ENCODE data around the gene SPHKAP.

SPHKAP gene

GRCh38 chr2:228064796-228065315 lies 116.6 kb downstream of the SPHKAP start:
- no peak for TF ChIP-seq SIN3A (IDR thresholded peaks at IDR 0.05; ENCODE audit: borderline replicate concordance, insufficient read depth, low read length)
- no peak for TF ChIP-seq POLR2AphosphoS5 (IDR thresholded peaks at IDR 0.05; ENCODE audit: low read depth, low read length)
- TF ChIP-seq TAF1 (IDR thresholded peaks at IDR 0.05; ENCODE audit: borderline replicate concordance, insufficient read depth, low read length), result no peak
- no peak for TF ChIP-seq FOXP2 (optimal IDR thresholded peaks at IDR 0.05; ENCODE audit: borderline replicate concordance, extremely low read depth, extremely low read length, insufficient read depth)
- TF ChIP-seq REST (IDR thresholded peaks at IDR 0.05; ENCODE audit: insufficient read depth in 1 of 2, low read depth in 2 of 2, low read length in 2 of 2), result no peak

GRCh38 chr2:228064024-228064423 lies 117.5 kb downstream of the SPHKAP start:
- TF ChIP-seq POLR2AphosphoS5 (IDR thresholded peaks at IDR 0.05; ENCODE audit: low read depth, low read length) (no peak), FOXP2 (optimal IDR thresholded peaks at IDR 0.05; ENCODE audit: borderline replicate concordance, extremely low read depth, extremely low read length, insufficient read depth) (no peak)

GRCh38 chr2:228063558-228063957 lies 117.9 kb downstream of the SPHKAP start:
- no peak for TF ChIP-seq REST (IDR thresholded peaks at IDR 0.05; ENCODE audit: insufficient read depth in 1 of 2, low read depth in 2 of 2, low read length in 2 of 2)
- TF ChIP-seq FOXP2 (optimal IDR thresholded peaks at IDR 0.05; ENCODE audit: borderline replicate concordance, extremely low read depth, extremely low read length, insufficient read depth), result no peak
- no peak for TF ChIP-seq SIN3A (IDR thresholded peaks at IDR 0.05; ENCODE audit: borderline replicate concordance, insufficient read depth, low read length)
- TF ChIP-seq TAF1 (IDR thresholded peaks at IDR 0.05; ENCODE audit: borderline replicate concordance, insufficient read depth, low read length), result no peak
- no peak for TF ChIP-seq POLR2AphosphoS5 (IDR thresholded peaks at IDR 0.05; ENCODE audit: low read depth, low read length)

- no peak for TF ChIP-seq FOXP2 (optimal IDR thresholded peaks at IDR 0.05; ENCODE audit: borderline replicate concordance, extremely low read depth, extremely low read length, insufficient read depth)
- TF ChIP-seq TAF1 (IDR thresholded peaks at IDR 0.05; ENCODE audit: borderline replicate concordance, insufficient read depth, low read length), result no peak
- no peak for TF ChIP-seq REST (IDR thresholded peaks at IDR 0.05; ENCODE audit: insufficient read depth in 1 of 2, low read depth in 2 of 2, low read length in 2 of 2)
- no peak for TF ChIP-seq POLR2AphosphoS5 (IDR thresholded peaks at IDR 0.05; ENCODE audit: low read depth, low read length)
Observed at GRCh38 chr2:228059735-228060134, 121.8 kb downstream of the SPHKAP start.

GRCh38 chr2:228056293-228057097 lies 125.0 kb downstream of the SPHKAP start:
- TF ChIP-seq POLR2AphosphoS5 (IDR thresholded peaks at IDR 0.05; ENCODE audit: low read depth, low read length) (no peak), SIN3A (IDR thresholded peaks at IDR 0.05; ENCODE audit: borderline replicate concordance, insufficient read depth, low read length) (no peak), REST (IDR thresholded peaks at IDR 0.05; ENCODE audit: insufficient read depth in 1 of 2, low read depth in 2 of 2, low read length in 2 of 2) (no peak), FOXP2 (optimal IDR thresholded peaks at IDR 0.05; ENCODE audit: borderline replicate concordance, extremely low read depth, extremely low read length, insufficient read depth) (no peak), TAF1 (IDR thresholded peaks at IDR 0.05; ENCODE audit: borderline replicate concordance, insufficient read depth, low read length) (no peak)

Measured in PFSK-1 (cell line).